GM12892 (cell line): ENCODE data around the gene BPTF.

ENCODE experiments used
- POLR2A ChIP-seq: IDR thresholded peaks from 2 replicates; pipeline ENCODE4 v1.6.1; 2011; ENCODE audit warnings: low read depth, low read length, control low read depth
- POLR2AphosphoS5 ChIP-seq: IDR thresholded peaks from 2 replicates; pipeline ENCODE4 v1.6.1; 2011; ENCODE audit warnings: low read depth, low read length, control low read depth
- TAF1 ChIP-seq: IDR thresholded peaks from 2 replicates; pipeline ENCODE4 v1.6.1; 2011; ENCODE audit warnings: low read depth, mild to moderate bottlenecking, control low read depth, low read length, borderline replicate concordance

GRCh38 chr17:68004201-68004600 is 178.9 kb downstream of the BPTF start:
- no peak for TF ChIP-seq POLR2A
- TF ChIP-seq POLR2AphosphoS5: no peak
- no peak for TF ChIP-seq TAF1
